GM21423 (cell line): Measurements from ENCODE around the gene SPNS1.

Experiments used
- ATAC-seq: cut with Tn5 transposase; IDR thresholded peaks from one replicate; pipeline ENCODE4 v1.9.1; 2021; ENCODE audit warnings: mild to moderate bottlenecking, moderate library complexity; ENCODE audit not compliant: unreplicated experiment

SPNS1 gene

GRCh38 chr16:29025218-29025617, 50.6 kb downstream of the SPNS1 start:
- no peak for ATAC-seq

GRCh38 chr16:29025735-29026134, 51.2 kb downstream of the SPNS1 start:
- no peak for ATAC-seq

GRCh38 chr16:29028457-29029167, 54.0 kb downstream of the SPNS1 start:
- no peak for ATAC-seq

- no peak for ATAC-seq
Observed at GRCh38 chr16:29029168-29029994, 54.8 kb downstream of the SPNS1 start.

DNA sequence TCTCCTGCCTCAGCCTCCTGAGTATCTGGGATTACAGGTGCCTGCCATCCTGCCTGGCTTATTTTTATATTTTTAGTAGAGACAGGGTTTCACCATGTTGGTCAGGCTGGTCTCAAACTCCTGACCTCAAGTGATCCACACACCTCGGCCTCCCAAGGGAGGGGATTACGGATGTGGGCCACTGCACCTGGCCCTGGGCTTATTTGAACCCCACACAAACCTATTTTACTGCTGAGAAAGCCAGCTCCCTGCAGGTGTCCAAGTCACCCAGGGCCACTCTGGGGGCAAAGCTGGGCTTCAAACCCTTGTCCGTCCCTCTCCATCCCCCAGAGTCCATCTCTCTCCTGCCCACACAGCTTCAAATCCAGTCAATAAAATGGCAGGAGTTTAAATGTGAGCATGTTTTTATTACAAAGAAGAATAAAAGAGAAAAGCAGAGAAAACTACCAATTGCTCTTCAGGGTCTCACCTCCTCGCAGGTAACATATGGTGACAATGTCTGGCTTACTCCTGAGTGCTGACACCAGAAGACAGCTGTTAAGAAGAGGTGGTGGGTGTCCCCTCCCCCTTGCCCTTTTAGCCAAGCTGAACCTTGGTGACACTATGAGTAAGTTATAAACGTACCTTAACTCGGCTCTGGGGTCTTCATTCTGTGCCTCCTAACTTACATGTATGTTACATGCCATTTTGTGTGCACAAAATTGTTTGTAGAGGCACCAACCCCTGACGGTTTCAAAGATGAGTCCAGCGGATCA, 55.7 kb downstream of the SPNS1 start:
- no peak for ATAC-seq
